Right lobe of liver (tissue), 4 donors: ENCODE data around the gene NBEA.

ENCODE experiments used
- CTCF ChIP-seq, 4 donors: fragments of 200-600 bp in 3 of 4; fragments of 450-650 bp in 1 of 4; IDR thresholded peaks; one replicate each; pipeline versions ENCODE4 v1.5.1 to v1.8.0; 2016 to 2022; ENCODE audit warnings: antibody characterized with exemption in 4 of 4, mild to moderate bottlenecking in 2 of 4
- POLR2A ChIP-seq: fragments of 450-650 bp; IDR thresholded peaks from one replicate; pipeline ENCODE4 v1.6.1; 2017; ENCODE audit warnings: antibody characterized with exemption, mild to moderate bottlenecking
- donor health status: DM: no; HTN: no; CAD: no.
- donor health status: DM: no; HTN: no; CAD: no.
- donor health status: DM: no; HTN: yes; CAD: no.

- TF ChIP-seq CTCF (IDR thresholded peaks at IDR 0.05) (no peak), POLR2A (no peak)
Measured at GRCh38 chr13:35621989-35622388, 679.9 kb downstream of the NBEA start.
